Natural killer cell (primary cell): Measurements from ENCODE around the gene CARD19. TPM values are rescaled to one million over a fixed set of nuclear protein-coding genes. Genes with fewer than 3 reads are reported as not detected.

Experiments used
- ATAC-seq, 3 donors: fragments of 150-1000 bp in 2 of 3; fragments of 200-7000 bp in 1 of 3; cut with Tn5 transposase; 1 replicate in 1 of 3; 2 replicates in 2 of 3; pipeline ENCODE4 v1.10.0; 2021; ENCODE audit warnings: mild to moderate bottlenecking in 2 of 3, moderate library complexity in 2 of 3
- DNase-seq, 2 donors: peaks; one replicate each; pipeline versions ENCODE4 v3.0.0 to v3.0.0-alpha.2; 2013 to 2021; ENCODE audit warnings: mixed read lengths in 1 of 2
- H3K27ac ChIP-seq: one replicate; pipeline ENCODE4 v1.5.1; 2013; ENCODE audit warnings: mild to moderate bottlenecking, low read length
- H3K27me3 ChIP-seq: one replicate; pipeline ENCODE4 v1.6.1; 2013; ENCODE audit warnings: low read length; ENCODE audit not compliant: control insufficient read depth, insufficient read depth
- H3K36me3 ChIP-seq: one replicate; pipeline ENCODE4 v1.6.1; 2013; ENCODE audit warnings: low read length; ENCODE audit not compliant: control insufficient read depth, insufficient read depth
- H3K4me1 ChIP-seq: one replicate; pipeline ENCODE4 v1.6.1; 2013; ENCODE audit warnings: low read length; ENCODE audit not compliant: control insufficient read depth, insufficient read depth
- H3K4me3 ChIP-seq: one replicate; pipeline ENCODE4 v1.5.1; 2013; ENCODE audit warnings: low read length
- H3K9me3 ChIP-seq: one replicate; pipeline ENCODE4 v1.6.1; 2013; ENCODE audit warnings: low read length; ENCODE audit not compliant: control insufficient read depth, insufficient read depth
- H3K27ac Mint-ChIP-seq, 2 donors: one replicate each; pipeline ENCODE4 v1.8.0; 2022; ENCODE audit warnings: mild to moderate bottlenecking in 2 of 2, mixed read lengths in 2 of 2, moderate library complexity in 1 of 2
- H3K27me3 Mint-ChIP-seq, 2 donors: one replicate each; pipeline ENCODE4 v1.8.0; 2022; ENCODE audit warnings: low read depth in 2 of 2, mixed read lengths in 2 of 2
- H3K36me3 Mint-ChIP-seq: one replicate; pipeline ENCODE4 v1.8.0; 2022; ENCODE audit warnings: mixed read lengths
- H3K4me1 Mint-ChIP-seq, 2 donors: one replicate each; pipeline ENCODE4 v1.8.0; 2022; ENCODE audit warnings: mixed read lengths in 2 of 2
- H3K4me3 Mint-ChIP-seq: one replicate; pipeline ENCODE4 v1.8.0; 2022; ENCODE audit warnings: mild to moderate bottlenecking, moderate library complexity, mixed read lengths
- H3K9me3 Mint-ChIP-seq, 2 donors: one replicate each; pipeline ENCODE4 v1.8.0; 2022; ENCODE audit warnings: mixed read lengths in 2 of 2
- WGBS: methylation state at CpG from one replicate; pipeline ENCODE4 v1.1.7; 2013; ENCODE audit warnings: missing lambda C conversion rate; ENCODE audit not compliant: insufficient coverage; 5-methylcytosine and 5-hydroxymethylcytosine counted together
- intact Hi-C: fragments of 100-400 bp; cut with micrococcal nuclease; formaldehyde crosslinking; loops from one replicate; pipeline ENCODE4 v1.14.2; 2022
- total RNA-seq, 4 donors: library from RNA; stranded (reverse); fragments of 120-200 nt in 1 of 4; gene quantifications; one replicate each; pipeline versions ENCODE4 v1.2.3 to v1.2.4, GENCODE V29; 2013 to 2022
- TF ChIP-seq, protein P1 (sequence below): fragments of 200-600 bp; IDR thresholded peaks from one replicate; pipeline ENCODE4 v1.8.0; 2022; ENCODE audit warnings: antibody characterized with exemption

CARD19 gene
- total RNA-seq, 3 donors from 2014 or later (not counting 1 experiment from before 2014, with no cell fraction given), result 30.7 to 49.1 (median 42.6) TPM

GRCh38 chr9:93095205-93096130 is 549 bp upstream of the CARD19 start:
- intact Hi-C loops, result loop anchor here (1.0 to 5.0 kb wide), 5 partner anchors 31 to 471 kb away; partner anchors contain the start of genes FAM120A, FAM120AOS and NINJ1
- Histone ChIP-seq H3K27me3 (no peaks in the 10 kb centered on the region), H3K9me3 (no peaks in the 10 kb centered on the region), H3K4me1 (peaks cover 73% of the 10 kb centered on the region), H3K36me3 (no peaks in the 10 kb centered on the region), H3K4me3 (peak overlapping the region; percentile 63), H3K27ac (peak overlapping the region; percentile 98)
- peak overlapping the region; percentile 91 to 92 for H3K27ac Mint-ChIP-seq
- H3K4me1 Mint-ChIP-seq, result peaks cover 28 to 51% of the 10 kb centered on the region in 2 donors
- 5% methylated on average over 92 of the region's 95 CpGs for WGBS
- TF ChIP-seq, protein P1, sequence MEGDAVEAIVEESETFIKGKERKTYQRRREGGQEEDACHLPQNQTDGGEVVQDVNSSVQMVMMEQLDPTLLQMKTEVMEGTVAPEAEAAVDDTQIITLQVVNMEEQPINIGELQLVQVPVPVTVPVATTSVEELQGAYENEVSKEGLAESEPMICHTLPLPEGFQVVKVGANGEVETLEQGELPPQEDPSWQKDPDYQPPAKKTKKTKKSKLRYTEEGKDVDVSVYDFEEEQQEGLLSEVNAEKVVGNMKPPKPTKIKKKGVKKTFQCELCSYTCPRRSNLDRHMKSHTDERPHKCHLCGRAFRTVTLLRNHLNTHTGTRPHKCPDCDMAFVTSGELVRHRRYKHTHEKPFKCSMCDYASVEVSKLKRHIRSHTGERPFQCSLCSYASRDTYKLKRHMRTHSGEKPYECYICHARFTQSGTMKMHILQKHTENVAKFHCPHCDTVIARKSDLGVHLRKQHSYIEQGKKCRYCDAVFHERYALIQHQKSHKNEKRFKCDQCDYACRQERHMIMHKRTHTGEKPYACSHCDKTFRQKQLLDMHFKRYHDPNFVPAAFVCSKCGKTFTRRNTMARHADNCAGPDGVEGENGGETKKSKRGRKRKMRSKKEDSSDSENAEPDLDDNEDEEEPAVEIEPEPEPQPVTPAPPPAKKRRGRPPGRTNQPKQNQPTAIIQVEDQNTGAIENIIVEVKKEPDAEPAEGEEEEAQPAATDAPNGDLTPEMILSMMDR, result no peak
- peak; percentile 82 to 93 (median 84) for ATAC-seq
- DNase-seq, result peak; percentile 100
- H3K9me3 Mint-ChIP-seq, result no peaks in the 10 kb centered on the region
- no peaks in the 10 kb centered on the region for H3K36me3 Mint-ChIP-seq
- no peaks in the 10 kb centered on the region for H3K27me3 Mint-ChIP-seq
- H3K4me3 Mint-ChIP-seq, result peak overlapping the region; percentile 85

DNA sequence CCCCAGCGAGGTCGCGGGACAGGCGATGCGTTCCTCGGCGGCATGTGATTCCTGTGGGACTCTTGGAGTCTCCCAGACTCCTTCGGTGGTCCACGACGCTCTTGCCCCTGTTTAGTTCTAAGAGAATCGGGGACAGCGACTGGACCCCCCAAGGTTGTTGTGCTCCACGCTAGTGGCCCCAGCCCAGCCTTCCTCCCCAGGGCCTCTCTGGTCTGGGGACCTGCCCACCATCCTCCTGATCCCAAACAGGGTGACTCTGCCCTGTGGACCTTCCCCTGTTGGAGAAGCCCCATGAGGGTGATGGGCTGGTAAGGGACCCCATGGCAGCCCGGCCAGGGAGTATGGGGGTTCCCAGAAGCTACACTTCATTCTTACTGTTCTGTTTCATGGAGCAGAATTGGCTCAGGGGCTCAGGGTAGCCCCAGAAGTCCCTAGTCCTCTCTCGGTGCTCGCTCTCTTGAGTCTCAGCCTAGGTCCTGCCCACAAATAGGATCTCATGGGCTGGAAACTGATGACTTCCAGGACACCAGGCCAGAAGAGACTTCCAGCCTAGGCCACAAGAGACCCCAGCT is 880 bp downstream of the CARD19 start:
- H3K4me3 Mint-ChIP-seq, result peak overlapping the region; percentile 88
- Histone ChIP-seq H3K27ac (peak overlapping the region; percentile 61), H3K4me3 (peak overlapping the region; percentile 54), H3K27me3 (no peaks in the 10 kb centered on the region), H3K36me3 (no peaks in the 10 kb centered on the region), H3K9me3 (no peaks in the 10 kb centered on the region), H3K4me1 (peaks cover 73% of the 10 kb centered on the region)
- WGBS, result 13% methylated on average over 16 of the region's 16 CpGs
- no peaks in the 10 kb centered on the region for H3K27me3 Mint-ChIP-seq
- H3K27ac Mint-ChIP-seq, result peak overlapping the region; percentile 91 to 92
- peaks cover 31 to 51% of the 10 kb centered on the region in 2 donors for H3K4me1 Mint-ChIP-seq
- intact Hi-C loops, result loop anchor here (2.0 to 5.0 kb wide), 3 partner anchors 35 to 470 kb away; partner anchors contain the start of genes FAM120A, FAM120AOS and NINJ1
- no peaks in the 10 kb centered on the region for H3K9me3 Mint-ChIP-seq
- ATAC-seq, result no peak
- TF ChIP-seq, protein P1, result no peak
- no peak for DNase-seq
- no peaks in the 10 kb centered on the region for H3K36me3 Mint-ChIP-seq

DNA sequence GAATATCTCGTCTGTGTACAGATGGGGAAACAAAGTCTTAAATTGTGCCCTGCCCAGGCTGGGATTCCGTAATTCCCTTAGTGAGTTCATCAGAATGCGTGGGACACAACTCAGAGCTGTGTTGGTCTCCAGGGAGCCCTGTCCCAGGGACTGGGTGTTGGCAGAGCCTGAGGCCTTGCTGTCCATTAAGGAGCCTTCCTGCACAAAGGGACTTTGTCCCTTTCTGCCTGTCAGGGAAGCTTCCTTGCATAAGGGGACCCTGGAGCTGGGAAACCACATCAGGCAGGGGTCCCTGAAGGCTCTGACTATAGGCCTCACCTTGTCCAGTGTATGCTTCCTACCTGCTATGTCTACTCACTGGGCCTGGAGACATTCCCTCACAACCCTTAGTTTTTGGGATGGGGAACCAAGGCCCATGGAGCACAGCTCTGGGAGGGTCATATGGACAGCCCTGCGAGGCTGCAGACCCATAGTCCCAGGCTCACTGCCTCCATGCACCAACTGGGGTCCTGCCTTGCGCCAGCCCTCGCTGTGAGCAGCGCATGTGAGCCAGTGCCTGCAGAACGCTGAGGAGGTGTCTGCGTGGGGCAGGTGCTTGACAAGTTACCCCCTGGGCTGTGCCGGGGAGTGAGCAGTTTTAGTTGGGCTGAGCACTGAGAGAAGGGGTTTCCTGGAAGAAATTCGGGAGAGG is 1.6 kb downstream of the CARD19 start:
- peaks cover 31 to 47% of the 10 kb centered on the region in 2 donors for H3K4me1 Mint-ChIP-seq
- Histone ChIP-seq H3K4me1 (peaks cover 67% of the 10 kb centered on the region), H3K27ac (peak overlapping the region; percentile 61), H3K9me3 (no peaks in the 10 kb centered on the region), H3K4me3 (no peak overlapping the region), H3K27me3 (no peaks in the 10 kb centered on the region), H3K36me3 (no peaks in the 10 kb centered on the region)
- H3K27me3 Mint-ChIP-seq, result no peaks in the 10 kb centered on the region
- DNase-seq (peak in 1 of 2 donors; percentile 38), ATAC-seq (no peak)
- intact Hi-C loops, result loop anchor here (2.0 to 5.0 kb wide), 3 partner anchors 35 to 469 kb away; partner anchors contain the start of genes FAM120A, FAM120AOS and NINJ1
- H3K36me3 Mint-ChIP-seq, result no peaks in the 10 kb centered on the region
- H3K4me3 Mint-ChIP-seq, result peak overlapping the region; percentile 88
- WGBS, result 71% methylated on average over 11 of the region's 11 CpGs
- TF ChIP-seq, protein P1, result no peak
- H3K27ac Mint-ChIP-seq, result peak overlapping the region; percentile 91 to 92
- no peaks in the 10 kb centered on the region for H3K9me3 Mint-ChIP-seq
